GM21367 (cell line): Measurements from ENCODE around the gene XIRP2.
"Not testable (repeated sequence)": the region's sequence is repeated elsewhere in the genome, so short reads cannot be mapped to it uniquely, and the experiment has no call there.

Experiments
- ATAC-seq: cut with Tn5 transposase; IDR thresholded peaks from one replicate; pipeline ENCODE4 v1.9.1; 2021; ENCODE audit not compliant: unreplicated experiment

Gene XIRP2

GRCh38 chr2:167187978-167188967 lies 300.0 kb downstream of the XIRP2 start:
- ATAC-seq = no peak

GRCh38 chr2:167190053-167190452 lies 301.8 kb downstream of the XIRP2 start:
- ATAC-seq = no peak

- no peak for ATAC-seq
These were observed 303.3 kb downstream of the XIRP2 start for GRCh38 chr2:167191588-167191987.

GRCh38 chr2:167192833-167193232 lies 304.6 kb downstream of the XIRP2 start:
- no peak for ATAC-seq

- ATAC-seq = no peak
These were observed 308.4 kb downstream of the XIRP2 start for GRCh38 chr2:167196461-167197252.

GRCh38 chr2:167198009-167198408 lies 309.7 kb downstream of the XIRP2 start:
- no peak for ATAC-seq

GRCh38 chr2:167198576-167198975 lies 310.3 kb downstream of the XIRP2 start:
- no peak for ATAC-seq

- ATAC-seq = no peak
These were observed 311.7 kb downstream of the XIRP2 start for GRCh38 chr2:167200019-167200418.

- no peak for ATAC-seq
These were observed 321.5 kb downstream of the XIRP2 start for GRCh38 chr2:167209784-167210183.

GRCh38 chr2:167212014-167212648 lies 323.9 kb downstream of the XIRP2 start:
- ATAC-seq = peak; percentile 80

GRCh38 chr2:167215595-167215994 lies 327.3 kb downstream of the XIRP2 start:
- ATAC-seq = no peak

- ATAC-seq = no peak
These were observed 349.2 kb downstream of the XIRP2 start for GRCh38 chr2:167237478-167237877.

GRCh38 chr2:167240671-167241070 lies 352.4 kb downstream of the XIRP2 start:
- ATAC-seq = no peak

- no peak for ATAC-seq
These were observed 360.9 kb downstream of the XIRP2 start for GRCh38 chr2:167249197-167249596.

- ATAC-seq = no peak
These were observed 364.7 kb downstream of the XIRP2 start for GRCh38 chr2:167253025-167253424.

GRCh38 chr2:167254721-167255120 lies 366.4 kb downstream of the XIRP2 start:
- ATAC-seq = no peak

- ATAC-seq = no peak
These were observed 370.4 kb downstream of the XIRP2 start for GRCh38 chr2:167258712-167259111.

GRCh38 chr2:167264380-167264779 lies 376.1 kb downstream of the XIRP2 start:
- no peak for ATAC-seq

- no peak for ATAC-seq
These were observed 376.7 kb downstream of the XIRP2 start for GRCh38 chr2:167265004-167265403.

- ATAC-seq = no peak
These were observed 377.4 kb downstream of the XIRP2 start for GRCh38 chr2:167265722-167266121.

- ATAC-seq = not testable (repeated sequence)
These were observed 380.0 kb downstream of the XIRP2 start for GRCh38 chr2:167268245-167268644.
